ENCODE measurements around the gene PPP1R36. TPM values are rescaled to one million over a fixed set of nuclear protein-coding genes. Genes with fewer than 3 reads are reported as not detected.

Gene PPP1R36
- total and polyA plus RNA-seq, 2 of the 13 experiments (the other 11 are each of a cell fraction or from before 2014, with no cell fraction given) = 0.11 to 0.17 TPM

- POLR2A ChIA-PET = no interaction called here
- Histone ChIP-seq H3K36me3 (replicated peaks in 1 of 2; ENCODE audit: control insufficient read depth in 1 of 2, insufficient read depth in 2 of 2, low read length in 2 of 2) (no peaks in the 10 kb centered on the region), H3K79me2 (ENCODE audit: insufficient read depth, low read length) (no peaks in the 10 kb centered on the region), H3K9me3 (ENCODE audit: low read length) (no peaks in the 10 kb centered on the region), H3K27me3 (ENCODE audit: control insufficient read depth in 1 of 2, insufficient read depth in 2 of 2, low read length in 2 of 2) (no peaks in the 10 kb centered on the region), H3K4me3 (replicated peaks in 1 of 3; ENCODE audit: insufficient read depth in 1 of 3, low read depth in 2 of 3, low read length in 3 of 3) (no peak overlapping the region), H4K20me1 (ENCODE audit: insufficient read depth, low read length) (no peaks in the 10 kb centered on the region), H3K4me1 (ENCODE audit: insufficient read depth, low read length) (peaks cover 18% of the 10 kb centered on the region), H2AFZ (ENCODE audit: low read length) (no peak overlapping the region), H3K27ac (ENCODE audit: extremely low read length, insufficient read depth, low read length) (no peak overlapping the region), H3K9ac (ENCODE audit: insufficient read depth, low read depth, low read length) (no peak overlapping the region), H3K4me2 (ENCODE audit: low read depth, low read length) (no peak overlapping the region)
- DNase-seq (ENCODE audit: low spot score) (peak; percentile 28), ATAC-seq (no peak), FAIRE-seq (no peak)
- WGBS (ENCODE audit: low lambda C conversion rate) = 25% methylated on average over 4 of the region's 4 CpGs
- intact Hi-C loops (cut with micrococcal nuclease; ENCODE audit: unreplicated experiment) (no loop called here), in situ Hi-C loops (cut with HindIII; ENCODE audit: extremely low pct_ligation_motif_present, low pct_unique_long_range_greater_than_20kb) (no loop called here)
- BruUV-seq (replicated peaks) = no TSS peak
- TF ChIP-seq ASH2L (IDR thresholded peaks at IDR 0.05; ENCODE audit: insufficient read length, low read depth, low read length) (no peak), ZBTB37 (CRISPR knock-in tag; IDR thresholded peaks at IDR 0.05) (no peak), ZNF652 (CRISPR knock-in tag; IDR thresholded peaks at IDR 0.05; ENCODE audit: borderline replicate concordance, low read depth) (no peak), ATF1 (CRISPR knock-in tag; IDR thresholded peaks at IDR 0.05) (no peak), ZNF784 (CRISPR knock-in tag; IDR thresholded peaks at IDR 0.05; ENCODE audit: borderline replicate concordance) (no peak), RBM22 (optimal IDR thresholded peaks at IDR 0.05; ENCODE audit: low read length) (no peak), ZNF563 (CRISPR knock-in tag; IDR thresholded peaks at IDR 0.05) (no peak), ZNF556 (CRISPR knock-in tag; IDR thresholded peaks at IDR 0.05; ENCODE audit: borderline replicate concordance) (no peak), NR2F1 (CRISPR knock-in tag; IDR thresholded peaks at IDR 0.05) (no peak)
- CTCF ChIA-PET (ENCODE audit: low intra/inter-chr PET ratio, low total read pairs) = no interaction called here
Observed at GRCh38 chr14:64536488-64537245, 13.1 kb upstream of the PPP1R36 start.

Measured in HepG2 (cell line).